Sigmoid colon (tissue), 7 donors: ENCODE measurements around the gene PNMA8B. TPM values are rescaled to one million over a fixed set of nuclear protein-coding genes. Genes with fewer than 3 reads are reported as not detected.
A peak's percentile ranks its signal among the peaks of the same experiment; 100 is the strongest.

ENCODE experiments used
- DNase-seq: peaks from one replicate; pipeline ENCODE4 v3.0.0-alpha.2; 2019
- H3K27ac ChIP-seq, 4 donors: fragments of 200-600 bp; sonication (generic); one replicate each; pipeline ENCODE4 v1.5.1; 2016 to 2019; ENCODE audit warnings: mild to moderate bottlenecking in 1 of 4
- H3K27me3 ChIP-seq, 3 donors: fragments of 200-600 bp; sonication (generic); one replicate each; pipeline ENCODE4 v1.5.1; 2019; ENCODE audit warnings: mild to moderate bottlenecking in 1 of 3
- H3K36me3 ChIP-seq, 4 donors: fragments of 200-600 bp; sonication (generic); one replicate each; pipeline ENCODE4 v1.5.1; 2016 to 2019
- H3K4me1 ChIP-seq, 4 donors: fragments of 200-600 bp; sonication (generic); one replicate each; pipeline ENCODE4 v1.5.1; 2017 to 2019
- H3K4me3 ChIP-seq, 4 donors: fragments of 200-600 bp; sonication (generic); one replicate each; pipeline ENCODE4 v1.5.1; 2017 to 2019; ENCODE audit warnings: mild to moderate bottlenecking in 2 of 4, moderate library complexity in 1 of 4
- H3K9me3 ChIP-seq, 4 donors: fragments of 200-600 bp in 3 of 4; sonication (generic) in 3 of 4; one replicate each; pipeline versions ENCODE4 v1.5.1 to v1.6.1; 2013 to 2019
- EP300 ChIP-seq, 4 donors: sonication (generic); formaldehyde crosslinking; IDR thresholded peaks; one replicate each; pipeline ENCODE4 v1.6.1; 2017; ENCODE audit warnings: antibody characterized with exemption in 4 of 4
- POLR2A ChIP-seq, 2 donors: fragments of 450-650 bp; IDR thresholded peaks; one replicate each; pipeline ENCODE4 v1.6.1; 2016; ENCODE audit warnings: antibody characterized with exemption in 2 of 2, mild to moderate bottlenecking in 2 of 2, moderate library complexity in 2 of 2
- POLR2AphosphoS5 ChIP-seq, 4 donors: sonication (generic); formaldehyde crosslinking; IDR thresholded peaks; one replicate each; pipeline ENCODE4 v1.6.1; 2017; ENCODE audit warnings: antibody characterized with exemption in 4 of 4
- WGBS, 2 donors: extraction: QIAGEN DNeasy Blood & Tissue Kit; methylation state at CpG; one replicate each; pipeline ENCODE4 v1.1.7; 2013; 5-methylcytosine and 5-hydroxymethylcytosine counted together
- intact Hi-C: fragments of 100-400 bp; cut with DNase I; formaldehyde crosslinking; loops from one replicate; pipeline ENCODE4 v1.15.1; 2023
- polyA plus RNA-seq, 3 donors: library from polyadenylated mRNA; stranded (reverse); fragments of 200-250 nt; gene quantifications; one replicate each; pipeline ENCODE4 v1.2.3, GENCODE V29; 2013
- total RNA-seq, 4 donors: library from RNA; depleted of rRNA; stranded (reverse); fragments of >200 nt; gene quantifications; one replicate each; pipeline ENCODE4 v1.1.0, GENCODE V29; 2016
- TF ChIP-seq, protein P1 (sequence below), 4 experiments: fragments of 450-650 bp in 3 of 4; fragments of 200-600 bp in 1 of 4; IDR thresholded peaks; one replicate each; pipeline ENCODE4 v1.5.1; 2016 to 2019; ENCODE audit warnings: antibody characterized with exemption in 4 of 4, mild to moderate bottlenecking in 3 of 4, moderate library complexity in 2 of 4
- donor health status: healthy with polysubstance abuse.
- donor health status: Bipolar disorder and iron deficiency.
- donor health status: healthy.

Gene PNMA8B
- total and polyA plus RNA-seq, 7 donors: 0.60 to 1.9 (median 1.4) TPM; not detected in 1

DNA sequence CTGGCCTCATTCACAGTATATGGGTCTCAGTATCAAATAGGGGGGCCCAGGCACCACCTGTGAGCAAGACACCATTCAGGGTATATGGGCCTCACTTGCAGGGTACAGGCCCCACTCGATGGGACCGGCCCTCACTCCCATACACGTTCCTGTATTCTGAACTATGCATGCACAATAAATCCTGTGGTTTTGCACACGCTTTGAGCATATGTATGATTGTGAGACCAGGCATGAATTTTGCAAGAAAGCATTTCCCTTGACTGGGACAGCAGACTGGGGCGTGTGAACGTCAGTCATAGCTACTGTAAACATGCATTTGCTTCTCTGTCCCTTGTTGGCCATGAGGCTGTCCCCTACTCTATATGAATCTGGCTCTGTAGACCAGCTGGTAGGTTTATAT is 637 bp upstream of the PNMA8B start:
- TF ChIP-seq, protein P1, sequence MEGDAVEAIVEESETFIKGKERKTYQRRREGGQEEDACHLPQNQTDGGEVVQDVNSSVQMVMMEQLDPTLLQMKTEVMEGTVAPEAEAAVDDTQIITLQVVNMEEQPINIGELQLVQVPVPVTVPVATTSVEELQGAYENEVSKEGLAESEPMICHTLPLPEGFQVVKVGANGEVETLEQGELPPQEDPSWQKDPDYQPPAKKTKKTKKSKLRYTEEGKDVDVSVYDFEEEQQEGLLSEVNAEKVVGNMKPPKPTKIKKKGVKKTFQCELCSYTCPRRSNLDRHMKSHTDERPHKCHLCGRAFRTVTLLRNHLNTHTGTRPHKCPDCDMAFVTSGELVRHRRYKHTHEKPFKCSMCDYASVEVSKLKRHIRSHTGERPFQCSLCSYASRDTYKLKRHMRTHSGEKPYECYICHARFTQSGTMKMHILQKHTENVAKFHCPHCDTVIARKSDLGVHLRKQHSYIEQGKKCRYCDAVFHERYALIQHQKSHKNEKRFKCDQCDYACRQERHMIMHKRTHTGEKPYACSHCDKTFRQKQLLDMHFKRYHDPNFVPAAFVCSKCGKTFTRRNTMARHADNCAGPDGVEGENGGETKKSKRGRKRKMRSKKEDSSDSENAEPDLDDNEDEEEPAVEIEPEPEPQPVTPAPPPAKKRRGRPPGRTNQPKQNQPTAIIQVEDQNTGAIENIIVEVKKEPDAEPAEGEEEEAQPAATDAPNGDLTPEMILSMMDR (IDR thresholded peaks at IDR 0.05): no peak
- no peak for TF ChIP-seq EP300 (IDR thresholded peaks at IDR 0.05)
- no peak for TF ChIP-seq POLR2AphosphoS5 (IDR thresholded peaks at IDR 0.05)
- TF ChIP-seq POLR2A (IDR thresholded peaks at IDR 0.05): no peak
- H3K27me3 ChIP-seq: peaks cover 0 to 43% (median 24%) of the 10 kb centered on the region in 3 donors
- H3K27ac ChIP-seq: no peak overlapping the region
- H3K36me3 ChIP-seq: no peaks in the 10 kb centered on the region
- H3K9me3 ChIP-seq: no peaks in the 10 kb centered on the region
- DNase-seq: no peak
- peaks cover 0 to 35% (median 27%) of the 10 kb centered on the region in 4 donors for H3K4me1 ChIP-seq
- H3K4me3 ChIP-seq: no peak overlapping the region
- intact Hi-C loops: no loop called here
- WGBS, 2 donors: 83 to 84% methylated on average over 6 of the region's 6 CpGs

- Histone ChIP-seq H3K36me3 (no peaks in the 10 kb centered on the region), H3K27me3 (peaks cover 0 to 53% (median 32%) of the 10 kb centered on the region in 3 donors), H3K4me3 (peak overlapping the region; percentile 22 to 53 (median 40)), H3K9me3 (no peaks in the 10 kb centered on the region), H3K27ac (peak overlapping the region in 1 of 4 donors; percentile 21), H3K4me1 (peaks cover 0 to 36% (median 28%) of the 10 kb centered on the region in 4 donors)
- intact Hi-C loops: no loop called here
- TF ChIP-seq EP300 (IDR thresholded peaks at IDR 0.05) (no peak), POLR2AphosphoS5 (IDR thresholded peaks at IDR 0.05) (no peak), POLR2A (IDR thresholded peaks at IDR 0.05) (no peak)
- TF ChIP-seq, protein P1 (IDR thresholded peaks at IDR 0.05): no peak
- no peak for DNase-seq
- WGBS, 2 donors: 35 to 55% methylated on average over 49 of the region's 49 CpGs
Observed at GRCh38 chr19:46494941-46495785, 504 bp downstream of the PNMA8B start.

GRCh38 chr19:46494146-46494940 is 1.3 kb downstream of the PNMA8B start:
- DNase-seq: no peak
- peak overlapping the region in 3 of 4 donors; percentile 39 to 54 (median 52) for H3K4me3 ChIP-seq
- WGBS, 2 donors: 46 to 85% methylated on average over 67 of the region's 67 CpGs
- peak overlapping the region in 1 of 4 donors; percentile 67 for H3K27ac ChIP-seq
- TF ChIP-seq EP300 (IDR thresholded peaks at IDR 0.05) (no peak), POLR2A (IDR thresholded peaks at IDR 0.05) (no peak), POLR2AphosphoS5 (IDR thresholded peaks at IDR 0.05) (no peak)
- TF ChIP-seq, protein P1 (IDR thresholded peaks at IDR 0.05): no peak
- H3K27me3 ChIP-seq: peaks cover 0 to 62% (median 34%) of the 10 kb centered on the region in 3 donors
- H3K4me1 ChIP-seq: peaks cover 0 to 44% (median 36%) of the 10 kb centered on the region in 4 donors
- no peaks in the 10 kb centered on the region for H3K36me3 ChIP-seq
- H3K9me3 ChIP-seq: no peaks in the 10 kb centered on the region
- intact Hi-C loops: no loop called here

- Histone ChIP-seq H3K36me3 (no peaks in the 10 kb centered on the region), H3K27ac (peak overlapping the region; percentile 25 to 67 (median 60)), H3K9me3 (no peaks in the 10 kb centered on the region), H3K27me3 (peaks cover 0 to 70% (median 41%) of the 10 kb centered on the region in 3 donors), H3K4me3 (peak overlapping the region; percentile 32 to 54 (median 46)), H3K4me1 (peaks cover 0 to 48% (median 40%) of the 10 kb centered on the region in 4 donors)
- TF ChIP-seq POLR2A (IDR thresholded peaks at IDR 0.05) (no peak), POLR2AphosphoS5 (IDR thresholded peaks at IDR 0.05) (no peak), EP300 (IDR thresholded peaks at IDR 0.05) (no peak)
- TF ChIP-seq, protein P1 (IDR thresholded peaks at IDR 0.05): no peak
- WGBS, 2 donors: 9% methylated on average over 92 of the region's 92 CpGs
- intact Hi-C loops: no loop called here
- peak; percentile 72 for DNase-seq
Observed at GRCh38 chr19:46493236-46494145, 2.2 kb downstream of the PNMA8B start.
